Measurements from ENCODE around the gene SF3B3.
"Not testable (repeated sequence)": the region's sequence is repeated elsewhere in the genome, so short reads cannot be mapped to it uniquely, and the experiment has no call there.

Gene SF3B3

DNA sequence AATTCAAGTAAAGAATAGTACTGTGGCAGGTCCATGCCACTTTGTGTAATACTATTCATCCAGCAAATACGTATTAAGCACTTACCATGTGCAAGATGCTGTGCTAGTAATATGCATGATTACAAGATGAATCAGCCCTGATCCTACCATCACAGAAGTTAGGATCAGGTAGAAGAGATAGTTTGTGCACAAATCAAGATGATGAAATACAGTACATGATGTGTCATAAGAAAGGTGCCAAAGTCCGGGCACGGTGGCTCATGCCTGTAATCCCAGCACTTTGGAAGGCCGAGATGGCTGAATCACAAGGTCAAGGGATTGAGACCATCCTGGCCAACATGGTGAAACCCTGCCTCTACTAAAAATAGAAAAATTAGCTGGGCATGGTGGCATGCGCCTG is 11.2 kb upstream of the SF3B3 start:
- no peak for DNase-seq

DNA sequence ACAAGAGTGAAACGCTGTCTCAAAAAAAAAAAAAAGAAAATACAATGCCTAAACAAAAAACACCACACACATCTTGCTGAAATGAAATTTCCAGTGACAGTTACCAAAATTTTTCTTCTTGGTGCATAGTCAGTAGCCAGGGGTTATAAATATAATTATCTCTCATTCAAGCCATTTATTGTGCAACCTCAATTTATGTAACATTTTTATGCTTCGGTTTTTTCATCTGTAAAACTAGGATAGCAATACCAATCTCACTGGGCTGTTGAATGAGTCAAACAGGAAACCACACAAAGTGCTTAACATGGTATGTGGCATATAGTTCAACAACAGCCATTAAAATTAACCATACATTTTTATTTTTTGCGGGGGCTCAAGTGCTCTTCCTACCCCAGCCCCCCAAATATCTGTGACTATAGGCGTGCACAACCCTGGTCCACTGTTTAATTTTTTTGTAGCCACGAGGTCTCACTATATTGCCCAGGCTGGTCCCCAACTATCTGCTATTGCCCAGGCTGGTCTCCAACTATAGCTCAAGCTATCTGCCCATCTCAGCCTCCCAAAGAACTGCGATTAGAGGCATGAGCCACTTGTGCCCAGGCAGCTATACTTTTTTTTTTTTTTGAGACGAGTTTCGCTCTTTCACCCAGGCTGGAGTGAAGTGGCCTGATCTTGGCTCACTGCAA is 2.9 kb upstream of the SF3B3 start:
- DNase-seq, result no peak

DNA sequence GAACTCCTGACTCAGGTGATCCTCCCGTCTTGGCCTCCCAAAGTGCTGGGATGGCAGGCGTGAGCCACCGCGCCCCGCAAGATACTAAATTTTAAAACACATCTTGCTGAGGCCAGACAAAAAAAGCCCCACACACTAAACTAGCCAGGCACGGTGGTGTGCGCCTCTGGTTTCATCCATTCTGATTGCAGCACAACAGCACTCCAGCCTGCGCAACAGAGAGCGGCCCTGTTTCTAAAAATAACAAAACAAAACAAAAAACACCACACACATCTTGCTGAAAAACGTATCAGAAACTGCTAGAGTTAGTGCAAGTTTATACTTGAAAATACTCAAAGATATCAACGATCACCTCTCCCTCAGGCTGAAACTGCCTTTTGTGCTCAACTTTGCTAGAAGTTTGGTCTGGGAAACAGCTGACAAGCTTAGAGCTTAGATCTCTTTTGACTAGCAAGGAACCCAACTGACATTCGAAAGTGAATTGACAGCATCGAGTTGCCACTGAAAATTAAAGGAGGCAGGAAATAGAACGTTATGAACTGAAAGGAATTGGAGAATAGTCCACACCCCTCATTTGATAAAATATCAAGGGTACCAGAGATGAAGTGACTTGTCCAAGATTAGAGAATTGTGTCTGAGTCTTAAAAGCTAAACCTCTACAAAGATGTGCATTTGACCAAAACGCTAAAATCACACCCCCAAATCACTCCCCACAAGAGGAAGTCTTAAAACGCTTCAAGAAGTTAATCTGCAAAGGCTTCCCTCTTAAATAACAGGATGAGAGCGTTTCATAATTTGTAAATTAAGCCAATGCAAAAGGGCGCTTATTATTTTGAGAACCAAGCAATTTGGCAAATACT is 1.2 kb upstream of the SF3B3 start:
- no peak for DNase-seq

DNA sequence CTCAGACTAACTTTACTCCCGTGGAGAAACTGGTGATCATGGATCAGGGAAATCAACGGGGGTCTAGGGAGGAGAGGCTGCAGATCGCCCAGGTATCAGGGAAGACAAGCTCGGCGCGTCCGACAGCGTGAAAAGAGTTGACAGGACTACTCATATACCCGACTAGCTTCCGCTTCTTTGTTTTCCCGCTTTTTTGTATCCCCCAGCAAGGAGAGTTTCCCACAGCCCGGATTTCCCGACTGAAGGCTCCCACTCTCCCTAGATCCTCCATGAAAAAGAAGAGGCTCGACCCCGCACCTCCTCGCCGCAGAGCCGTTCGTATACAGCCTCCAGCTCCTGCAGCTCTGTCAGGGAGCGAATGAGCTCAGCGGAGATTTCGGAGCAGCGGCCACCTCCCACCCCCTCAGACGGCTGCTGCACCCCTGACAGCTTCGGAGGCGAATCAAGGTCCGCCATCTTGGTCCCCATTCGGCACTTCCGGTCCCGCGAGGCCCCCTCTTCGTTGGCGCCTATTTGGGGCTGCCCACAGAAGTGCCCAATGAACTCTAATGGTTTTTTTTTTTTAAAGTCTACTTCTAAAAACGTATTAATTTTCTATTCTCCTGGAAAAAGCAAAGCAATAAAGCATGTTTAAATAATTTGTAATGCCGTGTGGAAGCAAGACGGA is 407 bp upstream of the SF3B3 start, which contains the start of gene COG4:
Gene COG4, minus strand, starts transcription at position 479 of the 667 bp plus-strand sequence. Its CDS starts 11 bp downstream, at position 468.
- DNase-seq, result peak; percentile 90

DNA sequence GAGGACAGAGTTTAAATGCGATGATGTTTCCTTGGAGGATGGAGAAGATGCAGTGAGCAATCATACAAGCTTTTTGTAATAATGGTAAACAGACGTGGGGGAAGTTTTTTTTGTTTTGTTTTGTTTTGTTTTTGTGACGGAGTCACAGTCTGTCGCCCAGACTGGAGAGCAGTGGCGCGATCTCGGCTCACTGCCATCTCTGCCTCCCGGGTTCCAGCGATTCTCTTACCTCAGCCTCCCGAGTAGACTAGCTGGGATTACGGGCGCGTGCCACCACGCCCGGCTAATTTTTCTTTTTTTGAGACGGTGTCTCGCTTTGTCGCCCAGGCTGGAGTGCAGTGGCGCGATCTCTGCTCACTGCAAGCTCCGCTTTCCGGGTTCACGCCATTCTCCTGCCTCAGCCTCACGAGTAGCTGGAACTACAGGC is 796 bp downstream of the SF3B3 start:
- peak; percentile 43 for DNase-seq

DNA sequence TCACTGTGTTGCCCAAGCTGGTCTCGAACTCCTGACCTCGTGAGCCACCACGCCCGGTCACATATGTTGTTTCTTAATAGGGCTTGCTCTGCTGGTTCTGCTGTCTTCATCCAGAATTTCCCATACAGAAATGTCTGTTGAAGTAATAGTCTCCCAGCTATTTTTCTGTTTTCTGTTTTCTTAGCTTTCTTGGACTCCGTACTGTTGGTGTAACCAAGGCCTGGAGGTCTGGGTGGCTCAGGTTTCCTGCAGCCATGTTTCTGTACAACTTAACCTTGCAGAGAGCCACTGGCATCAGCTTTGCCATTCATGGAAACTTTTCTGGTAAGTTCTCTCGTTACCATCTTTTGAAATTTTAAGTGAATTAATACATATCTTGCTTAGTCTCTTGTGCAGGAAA is 2.8 kb downstream of the SF3B3 start:
- DNase-seq, result peak; percentile 1

DNA sequence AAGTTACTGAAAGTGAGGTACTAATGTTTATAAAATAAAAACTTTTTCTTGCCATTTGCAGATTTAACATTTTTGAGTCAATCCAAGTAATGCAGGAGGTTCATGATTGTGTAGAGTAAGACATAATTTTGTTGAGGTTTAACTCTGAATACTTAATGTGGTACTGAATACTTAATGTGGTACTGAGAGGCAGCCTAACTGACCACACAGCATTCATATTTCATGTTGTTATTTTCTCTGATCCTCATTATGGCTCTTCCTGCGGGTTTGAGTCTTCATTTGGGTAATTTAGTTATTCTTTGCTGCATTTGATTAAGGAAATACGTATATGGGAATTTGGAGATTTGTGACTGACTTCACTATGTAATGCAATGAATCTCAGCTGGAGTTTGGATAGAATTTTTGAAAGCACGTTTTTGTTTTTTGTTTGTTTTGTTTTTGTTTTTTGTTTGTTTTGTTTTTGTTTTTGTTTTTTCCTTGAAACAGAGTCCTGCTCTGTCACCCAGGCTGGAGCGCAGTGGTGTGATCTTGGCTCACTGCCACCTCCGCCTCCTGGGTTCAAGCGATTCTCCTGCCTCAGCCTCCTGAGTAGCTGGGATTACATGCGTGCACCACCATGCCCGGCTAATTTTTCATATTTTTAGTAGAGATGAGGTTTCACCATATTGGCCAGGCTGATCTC is 3.8 kb downstream of the SF3B3 start:
- DNase-seq, result no peak

DNA sequence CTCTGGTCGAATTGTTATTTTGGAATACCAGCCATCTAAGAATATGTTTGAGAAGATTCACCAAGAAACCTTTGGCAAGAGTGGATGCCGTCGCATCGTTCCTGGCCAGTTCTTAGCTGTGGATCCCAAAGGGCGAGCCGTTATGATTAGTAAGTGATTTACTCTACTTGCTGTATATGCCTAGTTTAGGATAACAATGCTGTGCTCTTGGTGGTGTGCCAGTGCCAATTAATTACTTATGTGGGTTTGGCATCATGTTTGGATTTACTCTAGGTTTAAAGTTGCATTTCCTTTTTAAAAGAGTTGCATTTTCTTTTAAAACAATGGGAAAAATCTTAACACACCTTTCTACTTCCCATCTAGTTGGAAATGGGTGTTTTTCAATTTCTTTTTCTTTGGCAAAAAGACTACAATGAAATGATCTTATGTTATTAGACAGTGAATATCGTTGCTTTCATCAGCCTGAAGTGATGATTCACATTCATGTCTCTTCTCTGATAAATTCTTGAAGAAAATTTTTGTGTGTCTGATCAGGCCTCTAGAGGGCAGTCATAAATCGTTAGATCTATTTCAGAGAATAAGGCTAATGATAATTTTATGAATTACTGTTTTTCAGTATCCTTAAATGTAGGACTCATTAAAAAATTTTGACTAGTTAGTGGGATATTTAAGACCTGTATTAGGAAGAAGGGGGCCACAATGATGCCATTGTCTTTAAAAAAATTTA is 5.6 kb downstream of the SF3B3 start:
- DNase-seq, result peak; percentile 60

DNA sequence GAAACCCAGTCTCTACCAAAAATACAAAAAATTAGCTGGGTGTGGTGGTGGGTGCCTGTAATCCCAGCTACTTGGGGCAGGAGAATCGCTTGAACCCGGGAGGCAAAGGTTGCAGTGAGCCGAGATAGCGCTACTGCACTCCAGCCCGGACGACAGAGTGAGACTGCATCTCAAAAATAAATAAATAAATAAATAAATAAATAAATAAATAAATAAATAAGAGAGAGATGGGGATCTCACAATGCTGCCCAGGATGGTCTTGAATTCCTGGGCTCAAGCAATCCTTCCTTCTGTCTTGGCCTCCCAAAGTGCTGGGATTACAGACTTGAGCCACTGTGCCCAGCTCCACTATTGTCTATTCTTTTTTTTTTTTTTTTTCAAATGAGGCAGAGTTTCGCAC is 6.3 kb downstream of the SF3B3 start:
- not testable (repeated sequence) for DNase-seq

DNA sequence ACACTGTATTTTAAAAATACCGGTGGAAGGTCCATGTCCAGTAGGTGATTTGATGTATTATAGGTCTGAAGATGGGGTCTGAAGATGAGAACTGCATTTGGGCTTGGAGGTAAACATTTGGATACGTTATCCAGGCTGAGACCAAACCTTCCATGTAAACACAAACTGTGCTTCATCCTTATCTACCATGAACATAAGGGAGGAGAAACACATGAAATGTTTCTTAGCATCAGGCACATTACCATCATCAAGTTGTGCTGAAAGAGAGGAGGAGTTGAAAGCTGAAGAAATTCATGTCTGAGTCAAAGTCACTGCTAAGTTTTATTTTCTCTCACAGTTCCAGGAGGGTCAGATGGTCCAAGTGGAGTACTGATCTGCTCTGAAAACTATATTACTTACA is 11.4 kb downstream of the SF3B3 start:
- no peak for DNase-seq

DNA sequence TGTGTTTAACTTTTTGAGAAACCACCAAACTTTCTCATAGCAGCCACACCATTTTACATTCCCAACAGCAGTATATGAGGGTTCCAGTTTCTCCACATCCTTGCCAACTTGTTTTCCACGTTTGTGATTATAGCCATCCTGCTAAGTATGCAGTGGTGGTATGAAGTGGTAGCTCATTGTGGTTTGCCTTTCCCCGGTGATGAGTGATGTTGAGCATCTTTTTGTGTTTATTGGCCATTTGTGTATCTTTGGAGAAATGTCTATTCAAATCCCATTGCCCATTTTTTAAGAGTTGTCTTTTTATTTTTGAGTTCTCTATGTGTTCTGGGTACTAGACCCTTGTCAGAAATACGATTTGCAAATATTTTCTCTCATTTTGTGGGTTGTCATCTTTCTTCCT is 17.4 kb downstream of the SF3B3 start:
- DNase-seq, result no peak

DNA sequence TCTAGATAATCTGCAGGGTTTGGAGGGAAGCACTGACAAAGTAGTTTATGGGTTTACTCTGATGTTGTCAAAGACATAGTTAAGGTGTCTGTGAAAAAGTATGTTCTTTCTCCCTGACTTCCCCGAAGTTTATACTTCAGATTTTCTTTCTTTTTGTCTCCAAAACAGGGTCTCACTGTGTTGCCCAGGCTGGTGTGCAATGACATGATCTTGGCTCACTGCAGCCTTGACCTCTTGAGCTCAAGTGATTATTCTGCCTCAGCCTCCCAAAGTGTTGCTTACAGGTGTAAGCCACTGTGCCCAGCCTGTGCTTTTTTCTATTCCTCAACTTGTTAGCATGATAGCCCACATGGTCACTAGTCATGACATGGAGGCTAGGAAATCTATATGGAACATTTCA is 20.9 kb downstream of the SF3B3 start:
- no peak for DNase-seq

DNA sequence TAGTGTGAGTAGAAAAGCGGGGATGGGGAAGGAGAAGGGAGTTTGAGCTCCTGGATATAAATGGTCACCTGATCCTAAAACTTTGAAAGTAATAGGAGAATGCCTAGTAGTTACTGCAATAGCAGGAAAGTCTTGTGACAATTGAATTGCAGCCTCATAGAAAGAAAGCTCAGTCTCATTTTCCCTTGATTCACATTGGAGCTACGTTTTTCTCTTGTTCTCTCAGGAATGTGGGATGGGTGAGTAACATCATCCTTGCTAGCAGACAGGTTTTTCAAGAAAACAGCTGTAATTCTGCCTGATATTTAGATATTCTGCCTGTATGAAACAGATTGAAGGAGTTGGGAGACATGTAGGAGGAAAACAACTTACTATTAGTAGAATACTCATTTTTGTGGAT is 25.3 kb downstream of the SF3B3 start:
- no peak for DNase-seq

DNA sequence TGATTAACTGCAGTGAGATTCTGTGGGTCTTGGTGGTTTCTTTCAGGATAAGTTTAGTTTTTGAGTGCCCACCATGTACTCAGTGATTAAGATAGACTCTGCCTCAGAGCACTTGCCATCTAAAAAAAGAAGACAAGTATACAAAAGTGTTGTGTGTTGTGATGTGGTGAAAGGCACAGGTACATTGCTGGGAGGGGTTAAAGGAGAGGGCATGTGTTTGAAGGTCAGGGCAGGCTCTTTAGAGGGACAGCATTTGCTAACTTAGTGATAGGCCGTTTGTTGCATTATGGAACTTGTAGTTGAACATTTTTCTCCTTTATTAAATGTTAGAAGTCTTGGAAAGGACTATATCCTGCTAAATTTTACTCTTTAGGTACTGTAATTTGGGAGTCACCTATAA is 26.5 kb downstream of the SF3B3 start:
- DNase-seq, result no peak

DNA sequence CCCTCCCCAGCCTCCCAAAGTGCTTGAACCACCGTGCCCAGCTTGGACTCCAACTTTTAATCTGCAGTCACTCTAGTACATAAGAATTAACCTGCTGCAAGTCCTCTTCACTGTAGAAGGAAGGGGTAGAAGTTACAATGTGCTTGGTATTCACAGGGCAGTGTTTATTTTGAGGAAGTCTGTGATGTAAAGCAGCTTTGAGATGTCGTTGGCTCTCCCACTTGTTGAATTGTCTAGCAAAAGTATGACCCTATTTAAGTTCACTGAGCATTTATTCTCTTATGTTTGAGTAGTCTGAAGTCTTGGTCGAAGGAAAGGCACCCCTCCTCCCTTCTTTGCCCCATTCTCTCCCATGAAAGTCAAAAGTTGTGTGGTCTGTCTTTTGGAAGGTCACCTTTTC is 28.2 kb downstream of the SF3B3 start:
- no peak for DNase-seq

DNA sequence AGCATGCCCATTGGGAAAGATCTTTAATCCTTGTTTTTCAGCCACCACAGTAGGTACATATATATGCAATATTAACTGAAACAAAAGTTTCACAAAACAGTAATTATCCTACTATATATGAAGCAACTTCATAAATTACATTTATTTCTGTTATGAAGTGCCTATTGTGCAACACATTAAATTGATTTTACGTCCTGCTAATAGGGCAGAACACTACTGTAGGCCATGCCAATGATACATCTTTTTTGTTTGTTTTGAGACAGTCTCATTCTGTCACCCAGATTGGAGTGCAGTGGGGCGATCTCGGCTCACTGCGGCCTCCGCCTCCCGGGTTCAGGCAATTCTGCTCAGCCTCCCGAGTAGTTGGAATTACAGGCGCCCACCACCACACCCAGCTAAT is 29.1 kb downstream of the SF3B3 start:
- DNase-seq, result no peak

DNA sequence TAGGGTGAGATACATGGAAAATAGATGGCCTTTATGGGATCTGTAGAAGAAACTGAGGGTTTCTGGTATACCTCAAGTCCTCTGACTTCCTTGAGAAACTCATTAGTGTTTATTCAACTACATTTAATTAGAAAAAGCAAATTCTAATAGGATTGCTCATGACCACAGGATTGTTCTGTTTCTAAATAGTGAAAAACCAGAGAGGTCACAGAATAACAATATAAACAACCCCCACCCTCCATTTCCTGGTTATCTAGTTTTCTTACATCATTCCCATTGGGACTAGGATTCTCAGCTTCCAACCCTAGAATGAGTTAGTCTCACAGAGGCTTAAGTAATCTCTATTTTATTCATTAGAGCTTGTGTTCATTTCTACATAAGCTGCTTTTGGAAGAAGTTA is 30.0 kb downstream of the SF3B3 start:
- no peak for DNase-seq

DNA sequence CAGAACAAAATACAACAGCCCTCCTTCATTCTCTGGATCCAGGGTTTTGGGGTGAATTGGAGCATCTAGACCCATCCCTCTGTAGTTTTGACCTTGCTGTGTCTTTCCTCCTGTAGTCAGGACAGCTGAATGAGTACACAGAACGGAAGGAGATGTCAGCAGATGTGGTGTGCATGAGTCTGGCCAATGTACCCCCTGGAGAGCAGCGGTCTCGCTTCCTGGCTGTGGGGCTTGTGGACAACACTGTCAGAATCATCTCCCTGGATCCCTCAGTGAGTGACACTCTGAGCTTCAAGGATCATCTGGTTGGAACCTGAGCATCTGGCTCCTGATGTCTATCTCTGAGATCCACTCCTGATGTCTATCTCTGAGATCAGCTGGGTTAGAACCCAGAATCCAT is 32.4 kb downstream of the SF3B3 start:
- DNase-seq, result no peak

DNA sequence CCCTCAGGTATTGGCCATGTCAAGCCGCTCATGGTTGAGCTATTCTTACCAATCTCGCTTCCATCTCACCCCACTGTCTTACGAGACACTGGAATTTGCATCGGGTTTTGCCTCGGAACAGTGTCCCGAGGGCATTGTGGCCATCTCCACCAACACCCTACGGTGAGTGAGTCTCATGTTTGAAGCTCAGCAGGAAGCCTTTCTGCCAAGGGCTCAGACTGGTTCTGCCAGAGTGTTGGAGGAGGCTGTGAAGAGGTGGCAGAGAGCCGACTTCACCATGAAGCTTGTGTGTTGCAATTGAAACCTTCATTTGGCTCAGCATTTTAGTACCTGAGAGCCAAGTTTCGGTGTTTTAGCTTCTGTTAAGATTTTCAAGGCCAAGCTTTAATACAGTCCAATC is 38.0 kb downstream of the SF3B3 start:
- no peak for DNase-seq

DNA sequence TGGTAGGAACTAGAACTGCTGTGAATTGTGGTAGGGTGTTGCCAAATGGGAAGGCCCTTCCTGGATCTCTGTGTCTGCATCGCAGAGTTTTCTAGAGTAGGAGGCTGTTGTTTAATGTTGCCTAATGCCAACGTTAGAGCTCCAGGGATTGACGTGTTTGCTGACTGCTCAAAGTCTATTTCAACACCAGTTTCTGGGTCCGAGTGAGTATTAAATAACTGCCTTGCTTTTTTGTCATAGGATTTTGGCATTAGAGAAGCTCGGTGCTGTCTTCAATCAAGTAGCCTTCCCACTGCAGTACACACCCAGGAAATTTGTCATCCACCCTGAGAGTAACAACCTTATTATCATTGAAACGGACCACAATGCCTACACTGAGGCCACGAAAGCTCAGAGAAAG is 40.0 kb downstream of the SF3B3 start:
- no peak for DNase-seq

DNA sequence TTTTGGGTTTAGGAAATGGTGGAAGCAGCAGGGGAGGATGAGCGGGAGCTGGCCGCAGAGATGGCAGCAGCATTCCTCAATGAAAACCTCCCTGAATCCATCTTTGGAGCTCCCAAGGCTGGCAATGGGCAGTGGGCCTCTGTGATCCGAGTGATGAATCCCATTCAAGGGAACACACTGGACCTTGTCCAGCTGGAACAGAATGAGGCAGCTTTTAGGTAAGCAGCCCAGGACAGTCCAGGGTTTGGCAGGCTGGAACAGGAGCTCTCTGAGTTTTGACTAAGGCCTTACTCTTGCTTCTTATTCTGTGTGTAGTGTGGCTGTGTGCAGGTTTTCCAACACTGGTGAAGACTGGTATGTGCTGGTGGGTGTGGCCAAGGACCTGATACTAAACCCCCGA is 41.4 kb downstream of the SF3B3 start:
- DNase-seq, result no peak

DNA sequence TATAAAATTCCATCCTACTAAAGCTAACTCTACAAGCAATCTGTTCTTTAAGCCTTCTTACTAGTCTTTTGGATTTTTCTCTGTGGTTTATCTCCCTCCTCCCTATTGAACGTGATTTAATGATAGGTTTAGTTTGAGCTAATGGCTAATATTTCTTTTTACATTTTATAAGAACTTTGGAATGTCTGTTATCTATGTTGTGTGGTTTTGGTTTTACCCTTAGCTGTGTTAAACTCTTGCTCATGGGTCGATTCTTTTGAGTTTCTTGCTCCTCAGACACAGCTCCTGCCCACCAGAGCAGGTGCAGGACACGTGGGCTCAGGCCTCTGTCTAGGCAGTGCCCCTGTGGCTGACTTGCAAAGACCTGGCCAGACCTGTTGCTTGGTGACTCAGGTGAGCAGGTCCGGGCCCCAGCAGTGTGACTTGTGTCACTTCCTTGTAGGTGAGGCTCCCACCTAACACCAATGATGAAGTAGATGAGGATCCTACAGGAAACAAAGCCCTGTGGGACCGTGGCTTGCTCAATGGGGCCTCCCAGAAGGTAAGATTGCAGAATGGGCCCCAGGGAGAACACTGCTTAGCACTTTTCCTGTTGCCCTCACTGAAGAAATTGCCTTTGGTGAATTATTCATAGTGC is 45.1 kb downstream of the SF3B3 start:
- no peak for DNase-seq
